Measurements from ENCODE around the gene IFIT1B.

DNA sequence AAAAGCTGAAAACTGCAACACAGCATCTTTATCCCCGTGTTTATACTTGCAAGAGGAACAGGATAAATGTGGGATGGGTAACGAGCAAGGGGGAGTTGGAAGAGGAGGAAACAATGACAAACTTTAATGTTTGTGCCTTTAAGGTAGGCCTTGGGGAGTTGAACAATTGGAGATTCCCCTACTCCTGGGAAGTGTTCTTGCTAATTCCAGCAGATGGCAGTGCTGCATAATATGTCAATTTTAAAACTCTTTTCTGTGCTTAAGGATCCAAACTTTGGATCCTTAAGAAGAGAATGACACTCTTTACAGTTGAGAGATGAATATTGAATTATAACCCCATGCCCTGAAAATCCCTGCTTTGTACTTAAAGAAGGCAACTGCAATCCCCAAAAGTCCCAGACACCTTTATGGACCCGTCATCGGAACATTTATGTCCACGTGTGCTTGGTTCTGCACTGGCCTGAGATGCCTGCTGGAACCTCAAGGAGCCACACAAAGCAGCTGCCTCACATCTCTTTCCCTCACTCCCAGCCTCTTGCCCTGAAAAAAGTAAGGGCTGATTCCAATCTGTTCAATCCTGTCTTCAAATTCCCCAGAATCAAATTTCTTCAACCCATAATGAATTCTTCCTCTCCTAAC, 48.5 kb downstream of the IFIT1B start:
- no peak for TF ChIP-seq POLR2A (IDR thresholded peaks at IDR 0.05)
- peak; percentile 35 to 81 (median 69) for TF ChIP-seq CTCF (IDR thresholded peaks at IDR 0.05 in 8 of 11, conservative IDR thresholded peaks at IDR 0.05 in 3 of 11)
- no peak for TF ChIP-seq POLR2AphosphoS5 (IDR thresholded peaks at IDR 0.05)

All from spleen (tissue), 7 donors.